HG03378 (cell line): ENCODE data around the gene SHROOM2.
"Not testable (repeated sequence)": the region's sequence is repeated elsewhere in the genome, so short reads cannot be mapped to it uniquely, and the experiment has no call there.

Experiments
- ATAC-seq: cut with Tn5 transposase; IDR thresholded peaks from one replicate; pipeline ENCODE4 v1.9.1; 2021; ENCODE audit warnings: mild to moderate bottlenecking, moderate library complexity; ENCODE audit not compliant: unreplicated experiment

The SHROOM2 gene

DNA sequence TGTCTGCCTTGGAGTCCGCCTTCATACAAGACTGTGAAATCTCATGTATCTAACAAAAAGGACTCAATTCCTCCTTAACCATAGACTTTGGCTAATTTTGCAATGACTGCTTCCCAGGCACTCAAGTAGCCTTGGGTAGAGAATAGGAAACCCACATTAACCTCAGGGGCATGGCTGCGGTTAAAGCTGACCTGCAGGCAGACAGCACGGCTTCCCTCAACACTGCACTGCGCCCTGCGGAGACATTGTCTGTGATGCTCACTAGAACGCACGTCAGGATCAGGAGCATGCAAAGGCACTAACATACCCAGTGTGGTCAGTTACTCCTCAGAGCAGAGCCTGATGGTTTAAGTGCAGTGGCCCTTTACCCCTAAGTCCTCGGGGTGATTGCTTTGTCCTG, 10.3 kb upstream of the SHROOM2 start:
- ATAC-seq, result no peak

DNA sequence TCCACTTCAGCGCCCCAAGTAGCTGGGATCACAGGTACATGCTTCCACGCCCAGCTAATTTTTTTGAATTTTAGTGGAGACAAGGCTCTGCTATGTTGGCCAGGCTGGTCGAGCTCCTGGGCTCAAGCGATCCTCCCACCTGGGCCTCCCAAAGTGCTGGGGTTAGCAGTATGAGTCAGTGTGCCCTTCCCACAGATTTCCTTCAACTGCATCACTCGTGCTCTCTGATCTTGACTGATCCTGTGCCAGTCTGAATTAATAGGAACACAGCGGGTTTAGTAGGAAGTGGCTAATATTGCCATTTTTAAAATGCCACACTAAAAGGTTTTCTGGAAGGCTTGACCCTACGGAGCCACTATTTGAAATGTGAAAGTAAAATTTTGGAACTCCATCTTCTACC, 4.3 kb upstream of the SHROOM2 start:
- ATAC-seq, result no peak

GRCh38 chrX:9784332-9784731, 1.9 kb upstream of the SHROOM2 start:
- no peak for ATAC-seq

- no peak for ATAC-seq
Measured at GRCh38 chrX:9785254-9785943, 830 bp upstream of the SHROOM2 start.

GRCh38 chrX:9786798-9787635, 788 bp downstream of the SHROOM2 start:
- no peak for ATAC-seq

- no peak for ATAC-seq
Measured at GRCh38 chrX:9788911-9789310, 2.7 kb downstream of the SHROOM2 start.

GRCh38 chrX:9789555-9789954, 3.3 kb downstream of the SHROOM2 start:
- no peak for ATAC-seq

DNA sequence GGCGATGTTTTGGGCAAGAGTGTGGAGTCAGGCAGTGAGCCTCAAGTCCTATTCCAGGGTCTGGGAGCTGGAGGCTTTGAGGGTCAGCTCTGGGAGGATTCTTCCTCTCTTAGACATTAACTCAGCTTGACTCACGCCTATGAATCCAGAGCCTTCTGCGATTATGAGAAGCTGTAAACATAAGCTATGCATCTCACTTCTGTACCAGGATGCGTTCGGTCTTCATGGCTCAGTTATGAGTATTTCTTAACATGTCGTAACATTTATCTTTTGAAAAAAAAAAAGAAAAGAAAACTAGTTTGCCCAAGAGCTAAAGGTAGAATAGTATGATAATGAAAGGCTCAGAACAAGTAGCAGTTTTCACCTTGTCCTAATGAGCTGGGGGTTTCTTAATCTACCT, 4.6 kb downstream of the SHROOM2 start:
- no peak for ATAC-seq

DNA sequence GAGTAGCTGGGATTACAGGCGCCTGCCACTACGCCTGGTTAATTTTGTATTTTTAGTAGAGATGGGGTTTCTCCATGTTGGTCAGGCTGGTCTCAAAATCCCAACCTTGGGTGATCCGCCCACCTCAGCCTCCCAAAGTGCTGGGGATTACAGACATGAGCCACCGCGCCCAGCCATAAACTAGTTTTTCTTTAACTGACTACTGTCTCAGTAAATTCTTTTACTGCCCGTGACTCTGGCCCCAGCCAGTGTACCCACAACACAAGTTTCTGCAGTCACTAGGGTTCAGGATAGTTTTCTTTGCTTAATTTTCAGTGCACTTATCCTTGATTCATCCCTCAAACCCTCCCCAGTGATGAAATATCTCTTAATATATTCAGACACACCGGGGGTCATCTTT, 8.3 kb downstream of the SHROOM2 start:
- ATAC-seq, result no peak

DNA sequence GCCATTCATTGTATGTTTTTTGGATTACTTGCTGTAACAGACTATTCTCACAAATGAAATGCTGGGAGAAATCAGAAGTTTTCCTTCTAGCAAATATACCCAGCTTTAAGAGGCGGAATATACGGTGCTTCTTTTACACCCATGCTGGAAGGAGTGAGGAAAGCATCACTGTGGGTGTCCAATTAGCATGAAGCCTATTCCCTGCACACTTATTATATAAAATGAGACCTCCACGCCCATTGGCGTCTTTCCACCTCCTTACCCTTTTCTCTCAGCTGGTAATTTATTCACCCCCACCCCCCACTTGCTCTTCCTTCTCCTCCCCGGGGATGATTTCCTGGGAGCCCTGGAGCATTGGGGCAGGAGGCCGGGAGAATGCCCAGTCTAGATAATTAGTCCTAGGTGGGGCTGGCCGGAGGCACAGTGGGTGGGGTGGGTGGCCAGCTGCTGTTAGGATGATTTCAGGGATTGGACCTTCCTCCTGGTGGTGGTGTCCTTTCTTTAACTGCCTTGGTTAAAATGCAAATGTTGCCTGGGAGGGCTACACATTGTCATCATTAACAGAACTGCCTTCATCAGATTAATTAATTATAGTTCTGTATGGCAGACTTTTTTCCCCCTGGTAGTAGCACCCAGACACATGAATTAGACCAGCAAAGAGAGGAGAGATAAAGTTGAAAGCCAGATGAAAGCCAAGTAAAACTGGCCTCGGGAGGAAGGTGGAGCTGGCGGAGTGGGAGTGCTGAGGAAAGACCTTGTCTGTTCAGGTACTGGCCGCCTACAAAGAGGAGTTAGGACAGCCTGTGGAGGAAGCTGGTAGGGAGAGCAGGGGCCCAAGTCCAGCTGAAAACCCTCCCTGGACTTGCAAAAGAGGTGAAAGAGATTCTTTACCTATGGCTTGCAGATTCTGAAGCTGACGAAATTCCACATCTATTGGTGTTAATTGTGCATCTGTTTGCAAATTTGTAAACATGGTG, 11.4 kb downstream of the SHROOM2 start:
- no peak for ATAC-seq

GRCh38 chrX:9802737-9803136, 16.5 kb downstream of the SHROOM2 start:
- no peak for ATAC-seq

DNA sequence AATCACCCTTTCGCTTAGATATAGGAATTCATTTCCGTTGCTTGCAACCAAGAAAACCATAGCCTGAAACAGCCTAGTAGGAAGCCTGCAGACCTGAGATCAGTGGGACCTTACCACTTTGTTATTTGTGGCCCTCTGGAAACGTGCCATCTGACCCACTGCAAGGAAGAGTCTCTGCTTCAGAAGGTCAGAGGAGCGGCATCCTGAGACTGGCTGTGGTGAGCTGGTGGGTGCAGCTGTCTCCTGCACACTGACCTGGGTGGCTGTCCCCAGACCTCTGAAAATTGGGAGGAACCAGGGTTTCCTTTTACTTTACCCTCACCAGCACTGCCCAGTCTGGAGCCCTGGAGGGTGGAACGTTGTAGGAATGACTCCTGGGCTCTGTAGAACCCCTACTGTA, 18.2 kb downstream of the SHROOM2 start:
- no peak for ATAC-seq

GRCh38 chrX:9805956-9806355, 19.7 kb downstream of the SHROOM2 start:
- ATAC-seq, result no peak

DNA sequence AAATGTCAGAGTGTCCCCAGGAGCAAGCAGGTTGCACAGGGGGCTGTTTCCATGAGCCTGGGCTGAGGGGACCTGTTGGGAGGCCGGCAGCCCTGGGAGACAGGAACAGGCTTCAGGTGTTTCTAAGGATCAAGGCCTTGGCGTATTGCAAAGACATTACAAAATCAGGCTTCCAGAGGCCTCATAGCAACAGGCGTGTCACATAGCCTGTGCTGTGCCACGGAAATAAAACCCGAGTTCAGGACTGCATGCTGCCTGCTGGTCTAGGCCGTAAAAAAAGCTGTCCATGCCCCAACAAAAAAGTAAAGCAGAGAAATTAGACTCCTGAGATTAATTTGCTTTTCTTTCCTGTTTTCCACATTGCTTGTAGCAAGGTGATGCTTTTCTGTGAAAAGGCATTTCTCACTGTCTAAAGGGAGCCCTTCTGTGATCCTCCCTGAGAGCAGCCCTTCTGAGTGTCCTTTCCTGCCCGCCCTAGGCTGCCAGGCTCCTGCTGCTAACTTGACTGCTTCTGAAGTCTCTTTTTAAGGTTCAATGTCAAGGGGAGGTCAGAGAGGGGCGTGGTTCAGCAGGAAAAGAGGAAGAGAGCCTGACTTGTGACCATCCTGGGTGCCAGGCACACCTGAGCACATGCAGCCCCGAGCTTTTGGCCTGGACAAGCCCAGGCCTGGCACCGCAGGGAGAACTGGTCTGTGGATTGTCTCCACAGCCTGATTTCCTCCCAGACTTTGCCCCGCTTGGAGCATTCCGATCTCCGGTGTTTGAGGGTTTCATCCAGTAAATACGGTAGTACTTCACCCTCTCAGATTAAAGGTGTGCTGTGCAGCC, 21.3 kb downstream of the SHROOM2 start:
- no peak for ATAC-seq

- ATAC-seq, result not testable (repeated sequence)
Measured at GRCh38 chrX:9809876-9810275, 23.6 kb downstream of the SHROOM2 start.

DNA sequence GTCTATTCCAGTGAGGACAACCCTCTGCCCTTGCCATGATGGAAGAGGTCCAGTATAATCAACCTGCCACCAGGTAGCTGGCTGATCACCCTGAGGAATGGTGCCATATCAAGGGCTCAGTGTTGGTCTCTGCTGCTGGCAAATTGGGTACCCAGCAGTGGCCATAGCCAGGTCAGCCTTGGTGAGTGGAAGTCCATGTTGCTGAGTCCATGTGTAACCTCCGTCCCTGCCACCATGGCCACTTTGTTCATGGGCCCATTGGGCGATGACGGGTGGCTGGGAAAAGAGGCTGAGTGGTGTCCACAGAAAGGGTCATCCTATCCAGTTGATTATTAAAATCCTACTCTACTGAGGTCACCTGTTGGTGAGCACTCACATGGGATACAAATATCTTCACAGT, 24.9 kb downstream of the SHROOM2 start:
- ATAC-seq, result not testable (repeated sequence)

- no peak for ATAC-seq
Measured at GRCh38 chrX:9816084-9816700, 30.0 kb downstream of the SHROOM2 start.

DNA sequence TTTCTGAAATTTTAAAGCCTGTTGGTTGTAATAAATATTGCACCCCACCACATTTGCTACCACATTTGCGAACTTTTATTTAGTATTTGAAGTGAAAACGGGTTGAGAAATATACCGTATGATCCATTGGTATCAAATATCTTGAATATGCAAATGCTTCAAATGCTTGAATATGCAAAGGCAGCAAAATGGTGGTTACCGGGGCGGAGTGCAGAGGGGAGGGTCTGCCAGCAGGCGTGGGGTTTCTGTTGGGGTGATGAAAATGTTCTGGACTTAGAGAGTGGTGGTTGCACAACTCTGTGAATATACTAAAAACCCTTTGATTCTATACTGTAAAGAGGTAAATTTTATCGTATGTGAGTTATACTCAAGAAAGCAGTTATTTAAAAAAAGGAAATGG, 35.3 kb downstream of the SHROOM2 start:
- ATAC-seq, result no peak

- no peak for ATAC-seq
Measured at GRCh38 chrX:9824554-9824953, 38.3 kb downstream of the SHROOM2 start.
